ENCODE measurements around the gene A4GALT.
"Not testable (repeated sequence)": the region's sequence is repeated elsewhere in the genome, so short reads cannot be mapped to it uniquely, and the experiment has no call there.

A4GALT gene

GRCh38 chr22:42764895-42765363 lies 44.3 kb upstream of the A4GALT start:
- CTCF ChIA-PET: interaction anchor here (0.5 to 0.6 kb wide), 2 partner anchors 10 to 54 kb away, joined by 3 read pairs; no protein-coding TSS in a partner anchor
- DNase-seq (ENCODE audit: extremely low spot score): no peak
- no peak for TF ChIP-seq BHLHE40 (IDR thresholded peaks at IDR 0.05; ENCODE audit: borderline replicate concordance)
- no peak for TF ChIP-seq SUZ12 (IDR thresholded peaks at IDR 0.05)
- TF ChIP-seq CTBP1 (IDR thresholded peaks at IDR 0.05; ENCODE audit: borderline replicate concordance): no peak
- TF ChIP-seq FOXA1 (IDR thresholded peaks at IDR 0.05): no peak
- TF ChIP-seq SP1 (IDR thresholded peaks at IDR 0.05): no peak
- no peak for TF ChIP-seq TARDBP (IDR thresholded peaks at IDR 0.05)
- no peak for TF ChIP-seq PKNOX1 (IDR thresholded peaks at IDR 0.05)
- TF ChIP-seq NFRKB (IDR thresholded peaks at IDR 0.05): no peak
- no peak for TF ChIP-seq ARNT (IDR thresholded peaks at IDR 0.05)
- TF ChIP-seq HDGF (IDR thresholded peaks at IDR 0.05; ENCODE audit: borderline replicate concordance): no peak
- TF ChIP-seq LEF1 (IDR thresholded peaks at IDR 0.05; ENCODE audit: borderline replicate concordance): no peak
- TF ChIP-seq ELF4 (IDR thresholded peaks at IDR 0.05): no peak
- TF ChIP-seq ZNF384 (IDR thresholded peaks at IDR 0.05): no peak
- no peak for TF ChIP-seq FOXM1 (IDR thresholded peaks at IDR 0.05; ENCODE audit: borderline replicate concordance)
- POLR2A ChIA-PET: interaction anchor here (2.3 kb wide), 1 partner anchor 150 kb away, joined by 6 read pairs; the partner anchor contains the start of gene POLDIP3

GRCh38 chr22:42763965-42764480 lies 43.4 kb upstream of the A4GALT start:
- ChIA-PET CTCF (no interaction called here), POLR2A (interaction anchor here (2.3 kb wide), 1 partner anchor 149 kb away, joined by 6 read pairs; the partner anchor contains the start of gene POLDIP3)
- no peak for DNase-seq (ENCODE audit: extremely low spot score)
- TF ChIP-seq PKNOX1 (IDR thresholded peaks at IDR 0.05) (no peak), NFRKB (IDR thresholded peaks at IDR 0.05) (no peak), LEF1 (IDR thresholded peaks at IDR 0.05; ENCODE audit: borderline replicate concordance) (no peak), ELF4 (IDR thresholded peaks at IDR 0.05) (no peak), SP1 (IDR thresholded peaks at IDR 0.05) (no peak), BHLHE40 (IDR thresholded peaks at IDR 0.05; ENCODE audit: borderline replicate concordance) (no peak), SUZ12 (IDR thresholded peaks at IDR 0.05) (no peak)

- TF ChIP-seq NFRKB (IDR thresholded peaks at IDR 0.05): no peak
- no peak for TF ChIP-seq ARNT (IDR thresholded peaks at IDR 0.05)
- TF ChIP-seq BHLHE40 (IDR thresholded peaks at IDR 0.05; ENCODE audit: borderline replicate concordance): no peak
- TF ChIP-seq TARDBP (IDR thresholded peaks at IDR 0.05): no peak
- no peak for TF ChIP-seq FOXA1 (IDR thresholded peaks at IDR 0.05)
- no peak for TF ChIP-seq PKNOX1 (IDR thresholded peaks at IDR 0.05)
- no peak for TF ChIP-seq ZNF384 (IDR thresholded peaks at IDR 0.05)
- no peak for TF ChIP-seq FOXK2 (IDR thresholded peaks at IDR 0.05)
- TF ChIP-seq SUZ12 (IDR thresholded peaks at IDR 0.05): no peak
- no peak for TF ChIP-seq ELF4 (IDR thresholded peaks at IDR 0.05)
- ChIA-PET POLR2A (no interaction called here), CTCF (no interaction called here)
- DNase-seq (ENCODE audit: extremely low spot score): no peak
Measured at GRCh38 chr22:42760806-42761565, 40.3 kb upstream of the A4GALT start.

GRCh38 chr22:42758931-42759629 lies 38.4 kb upstream of the A4GALT start:
- no peak for DNase-seq (ENCODE audit: extremely low spot score)
- TF ChIP-seq BHLHE40 (IDR thresholded peaks at IDR 0.05; ENCODE audit: borderline replicate concordance) (no peak), PKNOX1 (IDR thresholded peaks at IDR 0.05) (no peak), TARDBP (IDR thresholded peaks at IDR 0.05) (no peak), SUZ12 (IDR thresholded peaks at IDR 0.05) (no peak), FOXK2 (IDR thresholded peaks at IDR 0.05) (no peak), NFRKB (IDR thresholded peaks at IDR 0.05) (no peak), LEF1 (IDR thresholded peaks at IDR 0.05; ENCODE audit: borderline replicate concordance) (no peak), ARNT (IDR thresholded peaks at IDR 0.05) (no peak), FOXM1 (IDR thresholded peaks at IDR 0.05; ENCODE audit: borderline replicate concordance) (no peak), HDGF (IDR thresholded peaks at IDR 0.05; ENCODE audit: borderline replicate concordance) (no peak), ZNF384 (IDR thresholded peaks at IDR 0.05) (no peak), FOXA1 (IDR thresholded peaks at IDR 0.05) (no peak), L3MBTL2 (conservative IDR thresholded peaks at IDR 0.05) (no peak), SP1 (IDR thresholded peaks at IDR 0.05) (no peak), ELF4 (IDR thresholded peaks at IDR 0.05) (no peak), CTBP1 (IDR thresholded peaks at IDR 0.05; ENCODE audit: borderline replicate concordance) (no peak)
- ChIA-PET CTCF (interaction anchor here (0.6 to 1.2 kb wide), 2 partner anchors 11 to 802 kb away, joined by 3 to 7 read pairs; no protein-coding TSS in a partner anchor), POLR2A (no interaction called here)

- POLR2A ChIA-PET; DNase-seq (ENCODE audit: extremely low spot score): not testable (repeated sequence)
- CTCF ChIA-PET: interaction anchor here (0.7 kb wide), 1 partner anchor 10 kb away, joined by 3 read pairs; no protein-coding TSS in a partner anchor
Measured at GRCh38 chr22:42755553-42755952, 34.9 kb upstream of the A4GALT start.

GRCh38 chr22:42755121-42755520 lies 34.5 kb upstream of the A4GALT start:
- DNase-seq (ENCODE audit: extremely low spot score); POLR2A ChIA-PET: not testable (repeated sequence)
- CTCF ChIA-PET: interaction anchor here (0.7 kb wide), 1 partner anchor 10 kb away, joined by 3 read pairs; no protein-coding TSS in a partner anchor

Measured in HEK293T (cell line).